Measurements from ENCODE around the gene RAB37. TPM values are rescaled to one million over a fixed set of nuclear protein-coding genes. Genes with fewer than 3 reads are reported as not detected.

RAB37 gene
- 1 to 10 TPM in 3 of 4 donors, under 1 TPM in 1; 0.87 to 4.4 (median 2.3) TPM for total RNA-seq

- no peak for DNase-seq (ENCODE audit: low spot score in 2 of 2)
- Histone ChIP-seq H3K36me3 (no peaks in the 10 kb centered on the region), H3K4me3 (peak within 1 kb of the TSS in 3 of 4 donors; percentile 16 to 45 (median 38)), H3K9me3 (no peaks in the 10 kb centered on the region), H3K4me1 (peaks cover 0 to 29% (median 23%) of the 10 kb centered on the region in 4 donors), H3K27me3 (peaks cover 0 to 89% of the 10 kb centered on the region in 2 donors), H3K27ac (peak within 1 kb of the TSS in 1 of 4 donors; percentile 67)
- 4 to 5% methylated on average over 18 to 31 of the region's 67 CpGs for WGBS, 2 donors
- TF ChIP-seq POLR2A (IDR thresholded peaks at IDR 0.05) (no peak), CTCF (IDR thresholded peaks at IDR 0.05) (peak; percentile 5 to 55 (median 45)), EP300 (IDR thresholded peaks at IDR 0.05) (no peak)
Measured at GRCh38 chr17:74736513-74737298, at the start of gene RAB37. Gene RAB37 (plus strand): TSS chr17:74737256. CDS start chr17:74737273, 17 bp downstream.

- TF ChIP-seq POLR2A (IDR thresholded peaks at IDR 0.05) (no peak), EP300 (IDR thresholded peaks at IDR 0.05) (no peak), CTCF (IDR thresholded peaks at IDR 0.05) (no peak)
- Histone ChIP-seq H3K36me3 (no peaks in the 10 kb centered on the region), H3K4me1 (no peaks in the 10 kb centered on the region), H3K27me3 (no peaks in the 10 kb centered on the region), H3K4me3 (no peak overlapping the region), H3K27ac (no peak overlapping the region), H3K9me3 (no peaks in the 10 kb centered on the region)
- 89 to 91% methylated on average over 3 of the region's 3 CpGs for WGBS, 2 donors
- DNase-seq (ENCODE audit: low spot score in 2 of 2) = no peak
Measured at GRCh38 chr17:74687886-74688285, 49.2 kb upstream of the RAB37 start.

- Histone ChIP-seq H3K36me3 (no peaks in the 10 kb centered on the region), H3K4me3 (no peak overlapping the region), H3K4me1 (no peaks in the 10 kb centered on the region), H3K9me3 (no peaks in the 10 kb centered on the region), H3K27ac (peak overlapping the region in 3 of 4 donors; percentile 27 to 52 (median 32)), H3K27me3 (no peaks in the 10 kb centered on the region)
- TF ChIP-seq CTCF (IDR thresholded peaks at IDR 0.05) = no peak
- TF ChIP-seq POLR2A (IDR thresholded peaks at IDR 0.05) = no peak
- peak in 1 of 2 donors; percentile 61 for TF ChIP-seq EP300 (IDR thresholded peaks at IDR 0.05)
- peak in 1 of 2 donors; percentile 35 for DNase-seq (ENCODE audit: low spot score in 2 of 2)
- WGBS, 2 donors = 66 to 68% methylated on average over 6 of the region's 6 CpGs
Measured at GRCh38 chr17:74690409-74690825, 46.6 kb upstream of the RAB37 start.

GRCh38 chr17:74691151-74691550 is 45.9 kb upstream of the RAB37 start:
- H3K27me3 ChIP-seq = no peaks in the 10 kb centered on the region
- no peaks in the 10 kb centered on the region for H3K4me1 ChIP-seq
- WGBS, 2 donors = 79 to 84% methylated on average over 8 of the region's 8 CpGs
- H3K9me3 ChIP-seq = no peaks in the 10 kb centered on the region
- H3K36me3 ChIP-seq = no peaks in the 10 kb centered on the region
- peak overlapping the region in 2 of 4 donors; percentile 30 to 52 for H3K27ac ChIP-seq
- no peak for DNase-seq (ENCODE audit: low spot score in 2 of 2)
- H3K4me3 ChIP-seq = no peak overlapping the region
- TF ChIP-seq POLR2A (IDR thresholded peaks at IDR 0.05) (no peak), CTCF (IDR thresholded peaks at IDR 0.05) (no peak), EP300 (IDR thresholded peaks at IDR 0.05) (no peak)

GRCh38 chr17:74694081-74694480 is 43.0 kb upstream of the RAB37 start:
- Histone ChIP-seq H3K9me3 (no peaks in the 10 kb centered on the region), H3K4me1 (no peaks in the 10 kb centered on the region), H3K27me3 (no peaks in the 10 kb centered on the region), H3K4me3 (no peak overlapping the region), H3K27ac (no peak overlapping the region), H3K36me3 (no peaks in the 10 kb centered on the region)
- WGBS, 2 donors = 72 to 78% methylated on average over 4 of the region's 4 CpGs
- TF ChIP-seq EP300 (IDR thresholded peaks at IDR 0.05) (no peak), POLR2A (IDR thresholded peaks at IDR 0.05) (no peak), CTCF (IDR thresholded peaks at IDR 0.05) (no peak)
- no peak for DNase-seq (ENCODE audit: low spot score in 2 of 2)

All from tibial nerve (tissue), 4 donors.